Bronchial epithelial cell (primary cell): Measurements from ENCODE around the gene RCAN2. TPM values are rescaled to one million over a fixed set of nuclear protein-coding genes. Genes with fewer than 3 reads are reported as not detected.

ENCODE experiments used
- DNase-seq: peaks from one replicate; pipeline ENCODE4 v3.0.0-alpha.2; 2010; ENCODE audit warnings: low read depth
- FAIRE-seq: peaks from 2 replicates; lab custom pipeline; 2011; peaks lifted over from hg19 to GRCh38; lab: Jason Lieb, UNC
- H3K27me3 ChIP-seq: 2 replicates; pipeline ENCODE4 v1.5.1; 2011; ENCODE audit warnings: low read length; ENCODE audit not compliant: control insufficient read depth, insufficient read depth
- H3K36me3 ChIP-seq: 2 replicates; pipeline ENCODE4 v1.5.1; 2011; ENCODE audit warnings: low read length; ENCODE audit not compliant: control insufficient read depth, insufficient read depth
- H3K4me3 ChIP-seq: 2 replicates; pipeline ENCODE4 v1.5.1; 2011; ENCODE audit warnings: mild to moderate bottlenecking, low read depth, low read length, control low read depth
- total RNA-seq: library from RNA; depleted of rRNA; stranded (reverse); fragments of >200 nt; gene quantifications from 2 replicates; pipeline ENCODE4 v1.2.1, GENCODE V29; 2014
- TF ChIP-seq, protein P1 (sequence below): IDR thresholded peaks from 2 replicates; pipeline ENCODE4 v1.5.1; 2011; ENCODE audit warnings: mild to moderate bottlenecking, moderate library complexity, low read length, control low read depth, inconsistent platforms; ENCODE audit not compliant: insufficient read depth, severe bottlenecking

RCAN2 gene
- total RNA-seq, 1 donor from 2014 or later, result under 0.01 TPM

DNA sequence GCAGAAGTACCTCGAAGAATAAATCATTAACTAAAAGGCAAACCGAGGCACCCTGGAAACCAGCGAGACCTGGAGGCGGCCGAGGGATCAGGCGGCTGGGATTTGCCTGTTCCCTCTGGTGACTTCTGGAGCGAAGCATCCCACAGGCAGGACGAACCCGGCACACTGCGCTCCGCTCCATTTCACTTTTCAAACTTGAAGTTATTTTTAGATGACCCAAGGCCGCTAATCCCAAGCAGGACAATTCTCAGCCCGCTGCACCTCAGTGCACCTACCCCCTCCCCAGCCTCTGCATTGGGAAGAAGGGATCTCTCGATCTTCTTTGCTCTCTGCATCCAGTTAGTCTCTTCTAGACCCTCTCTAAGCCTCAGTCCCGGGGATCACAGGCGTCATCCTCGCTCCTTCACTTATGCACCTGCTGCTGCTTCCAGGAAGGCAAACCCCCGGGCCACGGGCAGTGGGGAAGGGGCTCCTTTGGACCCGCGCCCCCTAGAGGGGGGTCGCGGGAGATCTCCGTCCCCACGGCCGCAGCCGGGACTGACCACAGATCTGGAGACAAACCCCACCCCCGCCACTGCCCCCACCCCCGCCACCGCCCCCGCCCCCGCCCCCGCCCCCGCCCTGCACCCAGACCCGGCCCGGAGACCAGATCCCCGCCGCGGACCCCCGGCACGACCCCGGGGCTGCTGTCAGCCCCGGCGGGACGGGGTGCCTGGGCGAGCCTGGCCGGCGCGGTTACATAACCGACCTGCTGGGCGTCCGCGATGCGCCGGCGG lies 636 bp downstream of the RCAN2 start:
- TF ChIP-seq, protein P1, sequence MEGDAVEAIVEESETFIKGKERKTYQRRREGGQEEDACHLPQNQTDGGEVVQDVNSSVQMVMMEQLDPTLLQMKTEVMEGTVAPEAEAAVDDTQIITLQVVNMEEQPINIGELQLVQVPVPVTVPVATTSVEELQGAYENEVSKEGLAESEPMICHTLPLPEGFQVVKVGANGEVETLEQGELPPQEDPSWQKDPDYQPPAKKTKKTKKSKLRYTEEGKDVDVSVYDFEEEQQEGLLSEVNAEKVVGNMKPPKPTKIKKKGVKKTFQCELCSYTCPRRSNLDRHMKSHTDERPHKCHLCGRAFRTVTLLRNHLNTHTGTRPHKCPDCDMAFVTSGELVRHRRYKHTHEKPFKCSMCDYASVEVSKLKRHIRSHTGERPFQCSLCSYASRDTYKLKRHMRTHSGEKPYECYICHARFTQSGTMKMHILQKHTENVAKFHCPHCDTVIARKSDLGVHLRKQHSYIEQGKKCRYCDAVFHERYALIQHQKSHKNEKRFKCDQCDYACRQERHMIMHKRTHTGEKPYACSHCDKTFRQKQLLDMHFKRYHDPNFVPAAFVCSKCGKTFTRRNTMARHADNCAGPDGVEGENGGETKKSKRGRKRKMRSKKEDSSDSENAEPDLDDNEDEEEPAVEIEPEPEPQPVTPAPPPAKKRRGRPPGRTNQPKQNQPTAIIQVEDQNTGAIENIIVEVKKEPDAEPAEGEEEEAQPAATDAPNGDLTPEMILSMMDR, result peak; percentile 9
- Histone ChIP-seq H3K36me3 (no peaks in the 10 kb centered on the region), H3K27me3 (peaks cover 20% of the 10 kb centered on the region), H3K4me3 (peak overlapping the region; percentile 33)
- FAIRE-seq, result no peak
- no peak for DNase-seq

DNA sequence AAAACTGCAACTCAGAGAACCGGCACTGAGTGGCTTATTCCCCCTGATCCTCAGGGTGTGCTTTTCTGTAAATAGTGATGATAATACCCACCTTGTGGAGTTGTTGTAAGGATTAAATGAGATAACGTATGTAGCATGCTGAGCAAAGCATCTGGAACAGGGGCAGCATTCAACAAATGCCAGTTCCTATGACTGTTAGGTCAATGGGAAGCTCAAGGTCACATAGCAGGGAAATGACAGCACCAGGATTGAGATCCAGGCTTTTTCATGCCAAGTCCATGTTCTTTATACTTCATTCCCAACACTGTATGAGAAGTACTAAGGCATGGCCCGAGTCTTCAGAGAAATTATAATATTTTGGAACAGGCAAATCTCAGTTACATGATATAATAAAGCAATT lies 5.1 kb downstream of the RCAN2 start:
- no peak overlapping the region for H3K4me3 ChIP-seq
- FAIRE-seq (no peak), DNase-seq (no peak)
- H3K27me3 ChIP-seq, result peaks cover 21% of the 10 kb centered on the region
- no peaks in the 10 kb centered on the region for H3K36me3 ChIP-seq
- TF ChIP-seq, protein P1, result no peak

DNA sequence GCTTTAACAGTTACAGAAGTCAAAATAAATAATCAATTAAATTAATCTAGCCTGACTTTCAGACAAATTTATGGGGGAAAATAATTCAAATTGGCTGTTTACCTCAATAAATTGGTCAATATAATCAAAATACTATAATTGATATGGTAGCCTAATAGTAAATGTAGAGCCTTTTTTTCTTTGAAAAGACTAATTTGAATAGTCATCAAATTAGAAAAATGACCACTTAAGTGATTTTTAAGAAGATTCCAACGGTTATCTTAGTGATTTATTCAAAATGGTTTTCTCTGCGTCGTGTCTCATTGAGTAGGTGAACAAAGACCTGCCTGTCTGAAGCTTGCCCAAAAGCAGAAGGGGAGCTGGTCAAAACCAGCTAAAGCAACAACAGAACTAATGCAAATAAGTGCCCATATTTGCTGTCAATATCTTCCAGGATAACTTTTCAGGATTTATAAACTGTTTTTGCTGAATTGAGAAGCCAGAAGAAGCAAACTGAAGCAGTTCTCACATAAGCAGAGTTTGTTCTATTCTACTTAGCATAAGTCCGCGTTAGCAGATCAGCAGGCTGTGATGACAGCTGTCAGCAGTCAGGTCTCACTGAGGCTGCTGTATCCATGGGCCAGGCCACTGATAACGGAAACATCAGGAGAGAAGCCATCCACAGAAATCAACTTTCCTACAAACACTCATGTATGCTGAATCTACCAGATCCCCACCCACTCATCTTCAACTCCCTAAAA lies 7.0 kb downstream of the RCAN2 start:
- H3K36me3 ChIP-seq, result no peaks in the 10 kb centered on the region
- TF ChIP-seq, protein P1, result no peak
- H3K27me3 ChIP-seq, result peaks cover 8% of the 10 kb centered on the region
- FAIRE-seq (peak; percentile 50), DNase-seq (no peak)
- H3K4me3 ChIP-seq, result no peak overlapping the region

DNA sequence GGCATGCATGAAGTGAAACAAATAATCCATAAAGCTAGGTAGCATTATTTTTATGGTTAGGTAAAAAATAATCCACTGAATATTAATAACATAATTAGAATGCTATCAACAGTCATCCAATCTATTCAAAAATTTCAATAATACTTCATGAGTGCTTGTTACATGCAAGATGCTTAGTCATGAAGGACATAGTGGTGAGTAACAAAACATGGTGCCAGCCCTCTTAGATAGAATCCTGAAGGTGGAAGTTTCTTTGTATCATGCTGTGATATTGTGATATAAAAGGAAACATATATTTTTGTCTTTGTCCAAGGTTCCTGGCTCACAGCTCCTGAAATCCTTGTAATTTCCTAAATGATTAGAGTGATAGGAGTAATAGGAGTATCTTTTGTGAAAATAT lies 14.9 kb downstream of the RCAN2 start:
- no peaks in the 10 kb centered on the region for H3K27me3 ChIP-seq
- TF ChIP-seq, protein P1, result no peak
- H3K36me3 ChIP-seq, result no peaks in the 10 kb centered on the region
- DNase-seq (peak; percentile 33), FAIRE-seq (no peak)
- no peak overlapping the region for H3K4me3 ChIP-seq

DNA sequence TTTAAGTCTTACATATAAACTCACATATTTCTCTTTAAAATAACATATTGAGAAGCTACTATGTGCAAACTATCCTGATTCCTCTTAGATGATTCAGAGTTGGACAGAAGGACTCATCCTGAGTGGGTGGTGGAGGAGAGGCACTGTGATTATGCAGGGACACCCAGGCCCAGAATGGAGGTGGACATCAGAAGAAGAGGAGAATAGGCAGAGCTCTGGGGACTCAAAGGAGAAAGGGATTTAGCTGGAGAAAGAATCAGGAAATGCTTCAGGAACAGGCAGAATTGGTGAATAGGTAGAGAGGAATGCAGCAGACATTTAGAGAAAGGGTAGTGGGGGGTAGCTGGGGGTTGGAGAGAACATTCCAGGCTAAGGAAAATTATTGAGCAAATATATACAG lies 17.4 kb downstream of the RCAN2 start:
- Histone ChIP-seq H3K4me3 (no peak overlapping the region), H3K27me3 (no peaks in the 10 kb centered on the region), H3K36me3 (no peaks in the 10 kb centered on the region)
- DNase-seq (no peak), FAIRE-seq (no peak)
- TF ChIP-seq, protein P1, result no peak
